Omental fat pad (tissue), 4 donors: Measurements from ENCODE around the gene BAD. TPM values are rescaled to one million over a fixed set of nuclear protein-coding genes. Genes with fewer than 3 reads are reported as not detected.

ENCODE experiments used
- ATAC-seq: fragments of 150-250 bp; one replicate; pipeline ENCODE4 v1.9.1; 2016; ENCODE audit warnings: mild to moderate bottlenecking, moderate library complexity; ENCODE audit not compliant: low FRiP score
- DNase-seq: peaks from one replicate; pipeline ENCODE4 v3.0.0-alpha.2; 2019; ENCODE audit warnings: low spot score
- CTCF ChIP-seq, 3 donors: fragments of 450-650 bp; IDR thresholded peaks; one replicate each; pipeline ENCODE4 v1.5.1; 2016 to 2017; ENCODE audit warnings: antibody characterized with exemption in 3 of 3, mild to moderate bottlenecking in 3 of 3, moderate library complexity in 2 of 3
- total RNA-seq, 4 donors: library from RNA; depleted of rRNA; stranded (reverse); fragments of >200 nt; gene quantifications; one replicate each; pipeline ENCODE4 v1.1.0, GENCODE V29; 2016

BAD gene
- total RNA-seq, 4 donors from 2014 or later, result 47.9 to 89.7 (median 78.8) TPM

GRCh38 chr11:64229090-64229743, 55.2 kb downstream of the BAD start:
- ATAC-seq (no peak), DNase-seq (no peak)
- TF ChIP-seq CTCF (IDR thresholded peaks at IDR 0.05), result no peak

GRCh38 chr11:64227405-64227956, 57.0 kb downstream of the BAD start:
- ATAC-seq (no peak), DNase-seq (no peak)
- no peak for TF ChIP-seq CTCF (IDR thresholded peaks at IDR 0.05)

GRCh38 chr11:64226507-64227051, 57.9 kb downstream of the BAD start:
- no peak for TF ChIP-seq CTCF (IDR thresholded peaks at IDR 0.05)
- DNase-seq (no peak), ATAC-seq (peak; percentile 24)

GRCh38 chr11:64225608-64226506, 58.6 kb downstream of the BAD start, which contains the start of the genes NUDT22 and TRPT1:
Gene NUDT22 (plus strand): TSS chr11:64226274. CDS start chr11:64226653, 379 bp downstream.
Gene TRPT1 (minus strand): TSS chr11:64226186. CDS start chr11:64225860, 326 bp downstream.
- ATAC-seq (peak; percentile 74), DNase-seq (peak; percentile 80)
- no peak for TF ChIP-seq CTCF (IDR thresholded peaks at IDR 0.05)

- DNase-seq (no peak), ATAC-seq (no peak)
- no peak for TF ChIP-seq CTCF (IDR thresholded peaks at IDR 0.05)
These were observed 59.4 kb downstream of the BAD start for GRCh38 chr11:64224891-64225607.

- no peak for ATAC-seq
- DNase-seq, result no peak
- TF ChIP-seq CTCF (IDR thresholded peaks at IDR 0.05), result no peak
These were observed 60.1 kb downstream of the BAD start for GRCh38 chr11:64224151-64224890.
